ENCODE measurements around the gene CR1. TPM values are rescaled to one million over a fixed set of nuclear protein-coding genes. Genes with fewer than 3 reads are reported as not detected.

The CR1 gene
- polyA plus RNA-seq, 1 donor (not counting 4 experiments of a cell fraction or from before 2014, with no cell fraction given), result 0.09 TPM

DNA sequence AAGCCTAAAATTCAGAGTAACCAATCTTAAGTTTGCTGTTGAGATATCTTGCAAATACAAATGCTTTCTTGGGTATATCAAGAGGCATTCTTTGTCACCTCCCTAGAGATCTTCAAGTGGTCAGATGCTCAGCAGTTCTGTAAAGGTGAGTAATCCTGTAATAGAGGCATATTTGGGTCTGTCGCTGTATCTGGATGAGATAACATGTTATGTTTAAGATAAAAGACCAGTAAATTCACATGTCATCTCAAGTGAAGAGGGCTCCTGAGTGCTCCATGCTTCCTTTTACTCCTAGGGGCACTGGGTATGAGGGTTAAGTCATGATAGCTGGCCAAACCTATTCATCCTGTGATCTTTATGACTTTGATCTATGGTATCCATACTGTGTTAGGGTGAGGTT is 34.3 kb upstream of the CR1 start:
- Histone ChIP-seq H4K20me1 (ENCODE audit: control insufficient read depth, extremely low read depth, insufficient read depth, low read length) (no peaks in the 10 kb centered on the region), H3K9me1 (ENCODE audit: control insufficient read depth, extremely low read depth, insufficient read depth, low read length) (no peaks in the 10 kb centered on the region), H3K4me1 (ENCODE audit: control insufficient read depth, extremely low read depth, insufficient read depth, low read length) (no peaks in the 10 kb centered on the region), H3K9me3 (ENCODE audit: control insufficient read depth, low read depth, low read length) (no peaks in the 10 kb centered on the region), H3K27me3 (ENCODE audit: control insufficient read depth, extremely low read depth, insufficient read depth, low read length) (peaks cover 30% of the 10 kb centered on the region), H3K4me3 (ENCODE audit: control insufficient read depth in 2 of 3, extremely low read depth in 1 of 3, insufficient read depth in 2 of 3, low read depth in 1 of 3, low read length in 3 of 3) (no peak overlapping the region), H3K27ac (ENCODE audit: control insufficient read depth, insufficient read depth, low read length) (no peak overlapping the region), H3K4me2 (ENCODE audit: control insufficient read depth, extremely low read depth, insufficient read depth, low read depth, low read length) (no peak overlapping the region), H3K79me2 (ENCODE audit: control insufficient read depth, insufficient read depth, low read length) (no peaks in the 10 kb centered on the region), H3K9ac (ENCODE audit: control insufficient read depth, extremely low read depth, insufficient read depth, low read length) (no peak overlapping the region), H2AFZ (ENCODE audit: control insufficient read depth, low read length) (no peak overlapping the region), H3K36me3 (ENCODE audit: control insufficient read depth in 2 of 2, extremely low read depth in 1 of 2, insufficient read depth in 2 of 2, low read length in 2 of 2) (no peaks in the 10 kb centered on the region)
- FAIRE-seq (no peak), DNase-seq (ENCODE audit: low read depth, low spot score) (no peak)
- TF ChIP-seq EZH2 (IDR thresholded peaks at IDR 0.05; ENCODE audit: low read length), result no peak
- TF ChIP-seq CTCF (optimal IDR thresholded peaks at IDR 0.05 in 1 of 3, IDR thresholded peaks at IDR 0.05 in 1 of 3, conservative IDR thresholded peaks at IDR 0.05 in 1 of 3; ENCODE audit: extremely low read depth in 1 of 3, insufficient read depth in 2 of 3, low read length in 3 of 3), result no peak
- dilution Hi-C loops (cut with MboI; ENCODE audit: extremely low pct_ligation_motif_present, low sequenced_read_pairs), result no loop called here

DNA sequence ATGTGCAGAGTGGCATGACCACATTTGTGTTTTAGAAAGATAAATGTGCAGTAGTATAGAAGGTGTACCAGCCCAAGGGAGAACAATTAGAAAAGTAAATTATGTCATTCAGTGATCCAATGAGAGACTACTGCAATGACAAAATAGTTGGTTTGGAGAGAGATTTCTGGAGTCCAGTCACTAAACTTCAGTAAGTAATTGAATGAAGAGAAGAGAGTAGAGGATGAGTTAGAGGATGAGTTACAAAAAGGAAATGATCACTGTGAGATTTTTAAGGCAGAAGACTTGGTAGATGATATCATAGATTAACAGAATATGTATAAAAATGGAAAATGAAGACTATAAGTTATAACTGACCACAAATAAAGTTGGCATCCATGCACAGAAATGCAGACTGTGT is 33.4 kb upstream of the CR1 start:
- Histone ChIP-seq H3K9me3 (ENCODE audit: control insufficient read depth, low read depth, low read length) (no peaks in the 10 kb centered on the region), H3K4me1 (ENCODE audit: control insufficient read depth, extremely low read depth, insufficient read depth, low read length) (no peaks in the 10 kb centered on the region), H3K4me2 (ENCODE audit: control insufficient read depth, extremely low read depth, insufficient read depth, low read depth, low read length) (no peak overlapping the region), H4K20me1 (ENCODE audit: control insufficient read depth, extremely low read depth, insufficient read depth, low read length) (no peaks in the 10 kb centered on the region), H3K27me3 (ENCODE audit: control insufficient read depth, extremely low read depth, insufficient read depth, low read length) (peaks cover 30% of the 10 kb centered on the region), H3K4me3 (ENCODE audit: control insufficient read depth in 2 of 3, extremely low read depth in 1 of 3, insufficient read depth in 2 of 3, low read depth in 1 of 3, low read length in 3 of 3) (no peak overlapping the region), H3K79me2 (ENCODE audit: control insufficient read depth, insufficient read depth, low read length) (no peaks in the 10 kb centered on the region), H2AFZ (ENCODE audit: control insufficient read depth, low read length) (no peak overlapping the region), H3K9ac (ENCODE audit: control insufficient read depth, extremely low read depth, insufficient read depth, low read length) (no peak overlapping the region), H3K36me3 (ENCODE audit: control insufficient read depth in 2 of 2, extremely low read depth in 1 of 2, insufficient read depth in 2 of 2, low read length in 2 of 2) (no peaks in the 10 kb centered on the region), H3K9me1 (ENCODE audit: control insufficient read depth, extremely low read depth, insufficient read depth, low read length) (no peaks in the 10 kb centered on the region), H3K27ac (ENCODE audit: control insufficient read depth, insufficient read depth, low read length) (no peak overlapping the region)
- DNase-seq (ENCODE audit: low read depth, low spot score) (no peak), FAIRE-seq (no peak)
- TF ChIP-seq EZH2 (IDR thresholded peaks at IDR 0.05; ENCODE audit: low read length) (no peak), CTCF (optimal IDR thresholded peaks at IDR 0.05 in 1 of 3, IDR thresholded peaks at IDR 0.05 in 1 of 3, conservative IDR thresholded peaks at IDR 0.05 in 1 of 3; ENCODE audit: extremely low read depth in 1 of 3, insufficient read depth in 2 of 3, low read length in 3 of 3) (no peak)
- dilution Hi-C loops (cut with MboI; ENCODE audit: extremely low pct_ligation_motif_present, low sequenced_read_pairs), result no loop called here

Data from keratinocyte (primary cell).